RWPE1 (cell line): Measurements from ENCODE around the gene THSD8.
A peak's percentile ranks its signal among the peaks of the same experiment; 100 is the strongest.
"Not testable (repeated sequence)": the region's sequence is repeated elsewhere in the genome, so short reads cannot be mapped to it uniquely, and the experiment has no call there.

Experiments
- CTCF ChIA-PET: fragments of 350-600 bp; sonication (Branson Sonifier 250); formaldehyde crosslinking; extraction: SDS; loops from one replicate; lab custom pipeline; 2021; lab: Yijun Ruan, JAX
- POLR2A ChIA-PET: fragments of 400-600 bp; formaldehyde crosslinking; extraction: SDS; loops from one replicate; lab custom pipeline; 2020; ENCODE audit warnings: antibody characterized with exemption; ENCODE audit not compliant: low non-redundant PET; lab: Yijun Ruan, JAX
- DNase-seq: peaks from one replicate; pipeline ENCODE4 v3.0.0; 2012; ENCODE audit warnings: low spot score
- H3K27ac ChIP-seq: fragments of 450-650 bp; 2 replicates; pipeline ENCODE4 v1.5.1; 2017
- TF ChIP-seq, protein P1 (sequence below): fragments of 450-650 bp; conservative IDR thresholded peaks from 2 replicates; pipeline ENCODE4 v1.5.1; 2017; ENCODE audit warnings: low read depth, mild to moderate bottlenecking

The THSD8 gene

DNA sequence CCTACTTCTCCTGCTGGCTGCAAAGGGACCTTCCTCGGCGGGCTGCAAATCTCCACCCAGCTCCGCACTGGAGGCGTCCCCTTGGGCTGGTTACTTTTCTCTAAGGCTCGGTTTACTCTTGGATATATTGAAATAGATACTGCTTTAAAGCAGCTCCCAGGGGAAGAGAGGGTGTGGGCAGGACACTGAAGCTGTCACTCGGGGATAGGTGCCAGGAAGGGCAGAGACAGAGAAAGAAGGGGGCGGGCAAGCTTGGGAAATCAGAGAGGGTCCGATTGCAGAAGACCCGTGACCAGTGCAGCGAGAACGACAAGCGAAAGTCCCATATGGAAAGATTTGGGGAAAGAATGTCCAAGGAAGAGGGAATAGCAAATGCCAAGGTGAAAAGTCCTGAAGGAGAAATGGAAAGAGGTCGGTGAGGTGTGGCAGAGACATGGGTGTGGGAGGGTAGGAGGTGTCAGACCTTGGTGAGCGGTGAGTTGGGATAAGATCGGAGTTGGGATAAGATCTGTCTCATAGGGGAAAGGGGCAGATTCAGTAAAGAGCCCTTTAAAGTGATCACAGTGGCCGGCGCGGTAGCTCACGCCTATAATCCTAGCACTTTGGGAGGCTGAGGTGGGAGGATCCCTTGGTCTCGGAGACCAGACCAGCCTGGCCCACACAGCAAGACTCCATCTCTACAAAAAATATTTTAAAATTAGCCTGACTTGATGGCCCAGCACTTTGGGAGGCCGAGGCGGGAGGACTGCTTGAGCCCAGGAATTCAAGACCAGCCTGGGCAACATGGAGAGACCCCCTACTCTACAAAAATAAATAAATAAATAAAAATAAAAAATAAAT lies 618 bp downstream of the THSD8 start:
- H3K27ac ChIP-seq, result peak overlapping the region; percentile 100
- TF ChIP-seq, protein P1, sequence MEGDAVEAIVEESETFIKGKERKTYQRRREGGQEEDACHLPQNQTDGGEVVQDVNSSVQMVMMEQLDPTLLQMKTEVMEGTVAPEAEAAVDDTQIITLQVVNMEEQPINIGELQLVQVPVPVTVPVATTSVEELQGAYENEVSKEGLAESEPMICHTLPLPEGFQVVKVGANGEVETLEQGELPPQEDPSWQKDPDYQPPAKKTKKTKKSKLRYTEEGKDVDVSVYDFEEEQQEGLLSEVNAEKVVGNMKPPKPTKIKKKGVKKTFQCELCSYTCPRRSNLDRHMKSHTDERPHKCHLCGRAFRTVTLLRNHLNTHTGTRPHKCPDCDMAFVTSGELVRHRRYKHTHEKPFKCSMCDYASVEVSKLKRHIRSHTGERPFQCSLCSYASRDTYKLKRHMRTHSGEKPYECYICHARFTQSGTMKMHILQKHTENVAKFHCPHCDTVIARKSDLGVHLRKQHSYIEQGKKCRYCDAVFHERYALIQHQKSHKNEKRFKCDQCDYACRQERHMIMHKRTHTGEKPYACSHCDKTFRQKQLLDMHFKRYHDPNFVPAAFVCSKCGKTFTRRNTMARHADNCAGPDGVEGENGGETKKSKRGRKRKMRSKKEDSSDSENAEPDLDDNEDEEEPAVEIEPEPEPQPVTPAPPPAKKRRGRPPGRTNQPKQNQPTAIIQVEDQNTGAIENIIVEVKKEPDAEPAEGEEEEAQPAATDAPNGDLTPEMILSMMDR, result no peak
- CTCF ChIA-PET, result interaction anchor here (0.5 to 1.0 kb wide), 4 partner anchors 25 to 45 kb away, joined by 3 to 4 read pairs (median 3); no protein-coding TSS in a partner anchor
- DNase-seq, result peak; percentile 13
- POLR2A ChIA-PET, result no interaction called here

DNA sequence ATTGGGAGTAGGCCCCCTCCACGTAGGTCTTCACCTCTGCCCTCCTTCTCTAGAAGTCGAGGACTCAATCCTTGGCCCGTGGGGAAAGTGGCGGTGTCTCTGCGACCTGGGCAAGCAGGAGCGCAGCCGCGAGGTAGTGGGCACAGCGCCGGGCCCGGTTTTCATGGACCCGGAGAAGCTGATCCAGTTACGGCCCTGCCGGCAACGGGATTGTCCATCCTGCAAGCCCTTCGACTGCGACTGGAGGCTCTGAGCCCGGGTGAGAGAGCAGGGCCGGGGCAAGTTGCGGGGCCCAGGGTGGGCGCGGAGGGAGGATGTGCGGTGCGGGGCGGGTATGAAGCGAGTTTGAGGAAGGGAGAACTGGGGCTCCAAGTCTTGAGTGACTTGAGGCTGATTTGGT lies 2.2 kb downstream of the THSD8 start:
- POLR2A ChIA-PET, result no interaction called here
- DNase-seq, result no peak
- CTCF ChIA-PET, result interaction anchor here (0.7 to 1.0 kb wide), 2 partner anchors 43 to 73 kb away, joined by 3 read pairs; no protein-coding TSS in a partner anchor
- no peak overlapping the region for H3K27ac ChIP-seq
- TF ChIP-seq, protein P1, result no peak

DNA sequence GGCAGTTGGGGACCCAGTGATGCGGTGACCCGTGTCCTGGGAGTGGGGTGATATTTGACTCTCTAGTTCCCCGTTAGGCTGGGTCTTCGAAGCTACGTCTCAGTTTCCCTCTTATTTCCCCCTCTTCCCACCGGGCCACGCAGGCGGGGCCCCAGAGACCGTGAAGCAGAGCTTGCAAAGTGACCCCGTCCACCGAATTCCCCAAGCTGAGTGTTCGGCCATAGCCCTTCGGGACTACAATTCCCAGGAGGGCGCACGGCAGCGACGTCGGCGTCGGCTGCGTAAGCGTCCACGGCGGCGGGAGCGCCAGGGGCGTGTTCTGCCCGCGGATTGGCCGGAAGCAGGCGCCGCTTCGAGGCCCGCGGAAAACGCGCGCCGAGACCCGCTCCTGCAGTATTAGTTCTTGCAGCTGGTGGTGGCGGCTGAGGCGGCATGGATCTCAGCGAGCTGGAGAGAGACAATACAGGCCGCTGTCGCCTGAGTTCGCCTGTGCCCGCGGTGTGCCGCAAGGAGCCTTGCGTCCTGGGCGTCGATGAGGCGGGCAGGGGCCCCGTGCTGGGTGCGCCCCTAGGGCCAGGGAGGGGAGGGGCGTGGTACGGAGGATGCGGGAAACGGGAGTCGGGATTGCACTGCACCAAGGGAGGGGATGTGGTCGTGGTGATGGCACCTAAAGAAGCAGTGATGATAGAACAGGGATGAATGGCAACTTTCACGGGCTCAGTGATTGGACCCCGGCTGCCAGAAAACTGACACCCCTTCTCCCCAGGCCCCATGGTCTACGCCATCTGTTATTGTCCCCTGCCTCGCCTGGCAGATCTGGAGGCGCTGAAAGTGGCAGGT lies 4.6 kb downstream of the THSD8 start, which contains the start of gene RNASEH2A:
Gene RNASEH2A, plus strand, starts transcription at position 343 of the 840 bp plus-strand sequence. Its CDS starts 90 bp downstream, at position 433.
- TF ChIP-seq, protein P1, result no peak
- peak within 1 kb of the TSS; percentile 76 for H3K27ac ChIP-seq
- ChIA-PET CTCF (interaction anchor here (0.6 to 1.2 kb wide), 4 partner anchors 29 to 1037 kb away, joined by 3 to 4 read pairs (median 3); no protein-coding TSS in a partner anchor), POLR2A (interaction anchor here (0.6 kb wide), 1 partner anchor 115 kb away, joined by 4 read pairs; no protein-coding TSS in a partner anchor)
- peak; percentile 88 for DNase-seq

DNA sequence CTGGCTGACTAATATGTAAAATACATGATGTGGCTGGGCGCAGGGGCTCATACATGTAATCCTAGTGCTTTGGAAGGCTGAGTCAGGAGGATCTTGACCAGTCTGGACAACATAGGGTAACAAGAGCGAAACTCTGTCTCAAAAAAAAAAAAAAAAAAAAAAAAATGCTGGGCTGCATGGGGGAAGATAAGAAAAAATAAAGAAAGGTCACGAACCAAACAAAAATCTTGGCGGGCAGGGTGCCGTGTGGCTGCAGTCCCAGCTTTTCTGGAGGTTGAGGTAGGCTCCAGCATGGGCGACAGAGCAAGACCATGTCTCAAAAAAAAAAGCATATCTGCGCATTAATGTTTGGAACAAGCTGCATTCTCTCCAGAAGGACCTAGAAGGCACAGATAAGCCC lies 13.2 kb downstream of the THSD8 start:
- POLR2A ChIA-PET, result no interaction called here
- CTCF ChIA-PET, result no interaction called here
- H3K27ac ChIP-seq, result no peak overlapping the region
- no peak for DNase-seq
- TF ChIP-seq, protein P1, result no peak

DNA sequence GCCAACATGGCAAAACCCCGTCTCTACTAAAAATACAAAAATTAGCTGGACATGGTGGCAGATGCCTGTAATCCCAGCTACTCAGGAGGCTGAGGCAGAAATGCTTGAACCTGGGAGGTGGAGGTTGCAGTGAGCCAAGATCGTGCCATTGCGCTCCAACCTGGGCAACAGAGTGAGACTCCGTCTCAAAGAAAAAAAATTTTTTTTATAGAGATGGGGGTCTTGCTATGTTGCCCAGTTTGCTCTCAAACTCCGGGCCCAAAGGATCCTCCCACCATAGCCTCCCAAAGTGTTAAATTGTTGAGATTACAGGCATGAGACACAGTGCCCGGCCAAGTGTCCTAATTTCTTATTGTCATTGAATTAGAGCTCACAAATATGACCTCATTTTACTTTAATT lies 15.3 kb downstream of the THSD8 start:
- POLR2A ChIA-PET, H3K27ac ChIP-seq, DNase-seq: not testable (repeated sequence)
- CTCF ChIA-PET, result interaction anchor here (0.6 kb wide), 1 partner anchor 8 kb away, joined by 8 read pairs; no protein-coding TSS in a partner anchor

DNA sequence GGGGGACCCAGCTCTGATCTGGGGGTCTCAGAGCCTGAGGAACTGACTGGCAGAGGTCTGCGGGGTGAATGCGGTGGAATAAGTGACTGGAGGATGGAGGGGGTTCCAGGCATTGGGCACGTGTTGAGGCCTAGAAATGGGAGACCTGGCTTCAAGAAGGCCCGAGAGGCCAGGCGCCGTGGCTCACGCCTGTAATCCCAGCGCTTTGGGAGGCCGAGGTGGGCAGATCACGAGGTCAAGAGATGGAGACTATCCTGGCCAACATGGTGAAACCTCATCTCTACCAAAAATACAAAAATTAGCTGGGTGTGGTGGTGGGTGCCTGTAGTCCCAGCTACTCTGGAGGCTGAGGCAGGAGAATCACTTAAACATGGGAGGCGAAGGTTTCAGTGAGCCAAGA lies 15.9 kb downstream of the THSD8 start:
- DNase-seq, CTCF ChIA-PET, H3K27ac ChIP-seq, POLR2A ChIA-PET: not testable (repeated sequence)

DNA sequence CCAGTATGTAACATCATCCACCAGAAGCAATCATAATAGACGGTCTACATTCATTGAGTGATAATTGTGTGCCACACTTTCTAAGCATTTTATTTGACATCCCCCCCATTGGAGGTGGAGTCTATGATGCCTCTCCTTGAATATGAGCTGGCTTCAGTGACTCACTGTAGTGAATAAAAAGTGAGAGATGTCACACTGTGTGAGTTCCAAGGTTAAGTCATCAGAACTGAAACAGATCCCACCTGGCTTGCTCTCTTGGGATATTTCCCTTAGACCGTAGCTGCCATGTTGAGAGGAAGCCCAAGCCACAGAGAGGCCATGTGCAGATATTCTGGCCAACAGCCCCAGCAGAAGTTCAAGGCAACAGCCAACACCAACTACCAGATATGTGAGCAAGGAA lies 19.9 kb downstream of the THSD8 start:
- H3K27ac ChIP-seq, result no peak overlapping the region
- TF ChIP-seq, protein P1, result no peak
- POLR2A ChIA-PET, result no interaction called here
- CTCF ChIA-PET, result no interaction called here
- no peak for DNase-seq
